ENCODE measurements around the gene MAML3.

DNA sequence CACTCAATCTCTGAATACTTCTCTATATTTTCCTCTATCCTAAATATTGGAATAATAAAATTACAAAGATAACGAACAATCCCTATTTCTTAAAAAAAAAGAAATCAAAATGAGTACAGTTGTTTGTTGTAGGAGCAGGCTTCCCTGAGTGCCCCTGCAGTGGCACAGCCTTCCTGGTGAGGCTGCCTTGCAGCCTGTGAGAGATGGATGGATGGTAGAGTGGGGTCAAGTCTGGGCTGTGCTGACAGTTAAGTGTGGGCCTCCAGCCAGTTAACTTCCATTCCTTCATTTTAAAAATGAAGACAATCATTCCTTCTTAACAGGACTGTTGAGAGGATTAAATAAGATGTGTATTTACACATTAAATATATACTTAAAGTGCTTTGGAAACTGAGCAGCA is 351.5 kb downstream of the MAML3 start:
- TF ChIP-seq FOXP2 (optimal IDR thresholded peaks at IDR 0.05; ENCODE audit: borderline replicate concordance, extremely low read depth, extremely low read length, insufficient read depth) = no peak
- TF ChIP-seq, protein P1, sequence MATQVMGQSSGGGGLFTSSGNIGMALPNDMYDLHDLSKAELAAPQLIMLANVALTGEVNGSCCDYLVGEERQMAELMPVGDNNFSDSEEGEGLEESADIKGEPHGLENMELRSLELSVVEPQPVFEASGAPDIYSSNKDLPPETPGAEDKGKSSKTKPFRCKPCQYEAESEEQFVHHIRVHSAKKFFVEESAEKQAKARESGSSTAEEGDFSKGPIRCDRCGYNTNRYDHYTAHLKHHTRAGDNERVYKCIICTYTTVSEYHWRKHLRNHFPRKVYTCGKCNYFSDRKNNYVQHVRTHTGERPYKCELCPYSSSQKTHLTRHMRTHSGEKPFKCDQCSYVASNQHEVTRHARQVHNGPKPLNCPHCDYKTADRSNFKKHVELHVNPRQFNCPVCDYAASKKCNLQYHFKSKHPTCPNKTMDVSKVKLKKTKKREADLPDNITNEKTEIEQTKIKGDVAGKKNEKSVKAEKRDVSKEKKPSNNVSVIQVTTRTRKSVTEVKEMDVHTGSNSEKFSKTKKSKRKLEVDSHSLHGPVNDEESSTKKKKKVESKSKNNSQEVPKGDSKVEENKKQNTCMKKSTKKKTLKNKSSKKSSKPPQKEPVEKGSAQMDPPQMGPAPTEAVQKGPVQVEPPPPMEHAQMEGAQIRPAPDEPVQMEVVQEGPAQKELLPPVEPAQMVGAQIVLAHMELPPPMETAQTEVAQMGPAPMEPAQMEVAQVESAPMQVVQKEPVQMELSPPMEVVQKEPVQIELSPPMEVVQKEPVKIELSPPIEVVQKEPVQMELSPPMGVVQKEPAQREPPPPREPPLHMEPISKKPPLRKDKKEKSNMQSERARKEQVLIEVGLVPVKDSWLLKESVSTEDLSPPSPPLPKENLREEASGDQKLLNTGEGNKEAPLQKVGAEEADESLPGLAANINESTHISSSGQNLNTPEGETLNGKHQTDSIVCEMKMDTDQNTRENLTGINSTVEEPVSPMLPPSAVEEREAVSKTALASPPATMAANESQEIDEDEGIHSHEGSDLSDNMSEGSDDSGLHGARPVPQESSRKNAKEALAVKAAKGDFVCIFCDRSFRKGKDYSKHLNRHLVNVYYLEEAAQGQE (IDR thresholded peaks at IDR 0.05; ENCODE audit: insufficient read depth in 1 of 2, low read depth in 2 of 2, low read length in 2 of 2) = no peak
- TF ChIP-seq POLR2AphosphoS5 (IDR thresholded peaks at IDR 0.05; ENCODE audit: low read depth, low read length) = no peak
- no peak for TF ChIP-seq TAF1 (IDR thresholded peaks at IDR 0.05; ENCODE audit: borderline replicate concordance, insufficient read depth, low read length)
